Vagina (tissue), 2 donors: ENCODE results near the gene DPH7.

ENCODE experiments used
- CTCF ChIP-seq, 3 experiments: fragments of 450-650 bp in 2 of 3; fragments of 200-600 bp in 1 of 3; sonication (generic) in 1 of 3; IDR thresholded peaks; one replicate each; pipeline ENCODE4 v1.5.1; 2017 to 2019; ENCODE audit warnings: antibody characterized with exemption in 3 of 3, mild to moderate bottlenecking in 2 of 3, moderate library complexity in 2 of 3
- POLR2AphosphoS5 ChIP-seq, 2 donors: sonication (generic); formaldehyde crosslinking; IDR thresholded peaks; one replicate each; pipeline ENCODE4 v1.9.0; 2017; ENCODE audit warnings: antibody characterized with exemption in 2 of 2, mild to moderate bottlenecking in 2 of 2, low read depth in 1 of 2; ENCODE audit not compliant: insufficient read depth in 1 of 2

DNA sequence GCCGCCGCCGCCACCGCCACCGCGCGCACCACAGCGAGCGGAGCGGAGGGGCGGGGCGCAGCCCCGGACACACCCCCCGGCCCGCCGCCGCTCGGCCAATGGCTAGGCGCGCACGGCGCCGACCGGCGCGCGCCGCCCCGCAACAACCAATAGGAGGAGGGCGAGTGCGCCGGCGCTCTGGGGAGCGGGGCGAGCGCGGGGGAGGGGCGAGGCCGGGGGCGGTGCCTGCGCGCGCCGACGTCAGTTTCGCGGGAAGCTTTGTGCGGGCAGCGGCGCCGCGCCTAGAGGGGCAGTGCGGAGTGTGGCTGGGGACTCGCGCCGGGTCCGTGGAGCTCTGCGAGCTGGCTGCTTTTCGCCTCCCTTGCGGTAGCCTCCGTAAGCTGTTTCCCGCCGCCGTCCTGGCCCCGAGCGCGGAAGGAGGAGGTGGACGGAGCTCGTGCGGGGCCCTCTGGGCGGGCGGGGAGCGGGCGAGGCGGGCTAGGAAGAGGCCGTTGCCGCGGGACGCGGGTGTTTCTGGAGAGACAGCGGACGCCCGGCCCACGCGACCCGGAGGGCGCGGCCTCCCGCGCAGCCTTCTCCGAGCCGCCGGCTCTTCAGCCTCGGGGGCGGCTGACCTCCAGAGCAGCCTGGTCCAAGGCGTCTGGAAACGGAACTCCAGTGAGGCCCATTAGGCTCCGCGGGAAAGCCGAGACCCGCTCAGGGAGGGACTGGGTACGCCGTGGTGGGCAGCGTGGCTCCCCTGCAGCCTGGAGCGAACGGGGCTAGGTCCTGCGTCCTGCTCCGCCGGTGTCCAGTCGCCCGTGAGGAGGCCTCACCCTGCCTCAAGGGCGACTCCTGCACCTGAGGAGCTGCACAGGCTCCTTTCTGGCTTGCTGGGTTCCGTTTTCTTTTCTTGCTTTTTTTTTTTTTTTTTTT is 12.0 kb upstream of the DPH7 start, which contains the start of gene ZMYND19:
- no peak for TF ChIP-seq CTCF (IDR thresholded peaks at IDR 0.05)
- TF ChIP-seq POLR2AphosphoS5 (IDR thresholded peaks at IDR 0.05; ENCODE audit: insufficient read depth in 1 of 2, low read depth in 1 of 2), result no peak
